ENCODE results near the gene UGT1A9. TPM values are rescaled to one million over a fixed set of nuclear protein-coding genes. Genes with fewer than 3 reads are reported as not detected.

UGT1A9 gene
- total RNA-seq, 1 experiment from 2014 or later = not detected

DNA sequence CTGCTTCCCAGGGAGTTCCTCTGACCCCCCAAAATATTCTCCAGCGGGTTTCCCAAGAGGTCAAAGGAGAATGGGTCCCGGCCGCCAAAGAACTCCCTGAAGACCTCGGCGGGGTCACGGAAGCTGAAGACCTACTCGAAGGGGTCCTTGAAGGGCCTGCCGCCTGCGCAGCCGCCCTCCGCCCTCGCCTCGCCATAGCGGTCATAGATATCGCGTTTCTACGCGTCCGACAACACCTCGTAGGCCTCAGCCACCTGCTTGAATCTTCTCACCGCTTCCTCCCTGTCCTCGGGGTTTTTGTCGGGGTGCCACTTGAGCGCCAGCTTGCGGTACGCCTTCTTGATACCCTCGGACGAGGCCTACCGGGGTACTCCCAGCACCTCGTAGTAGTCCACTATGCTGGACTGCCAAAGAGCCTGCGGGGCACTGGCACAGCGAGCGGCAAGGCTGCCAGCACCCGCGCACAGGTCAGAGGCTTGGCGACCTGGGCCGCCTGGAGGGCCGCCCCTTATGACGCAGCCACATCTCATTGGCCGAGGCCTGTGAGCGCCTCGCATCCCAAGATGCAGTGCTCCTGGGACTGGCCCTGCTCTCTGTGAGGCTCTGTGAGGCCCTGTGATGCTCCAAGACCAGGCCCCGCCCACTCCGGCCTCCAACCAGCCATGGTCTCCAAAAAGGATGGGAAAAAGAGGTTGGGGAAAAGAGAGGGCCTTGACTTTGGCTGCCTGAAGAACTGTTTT is 83.3 kb downstream of the UGT1A9 start:
- DNase-seq (ENCODE audit: extremely low read depth, low read depth) = no peak

DNA sequence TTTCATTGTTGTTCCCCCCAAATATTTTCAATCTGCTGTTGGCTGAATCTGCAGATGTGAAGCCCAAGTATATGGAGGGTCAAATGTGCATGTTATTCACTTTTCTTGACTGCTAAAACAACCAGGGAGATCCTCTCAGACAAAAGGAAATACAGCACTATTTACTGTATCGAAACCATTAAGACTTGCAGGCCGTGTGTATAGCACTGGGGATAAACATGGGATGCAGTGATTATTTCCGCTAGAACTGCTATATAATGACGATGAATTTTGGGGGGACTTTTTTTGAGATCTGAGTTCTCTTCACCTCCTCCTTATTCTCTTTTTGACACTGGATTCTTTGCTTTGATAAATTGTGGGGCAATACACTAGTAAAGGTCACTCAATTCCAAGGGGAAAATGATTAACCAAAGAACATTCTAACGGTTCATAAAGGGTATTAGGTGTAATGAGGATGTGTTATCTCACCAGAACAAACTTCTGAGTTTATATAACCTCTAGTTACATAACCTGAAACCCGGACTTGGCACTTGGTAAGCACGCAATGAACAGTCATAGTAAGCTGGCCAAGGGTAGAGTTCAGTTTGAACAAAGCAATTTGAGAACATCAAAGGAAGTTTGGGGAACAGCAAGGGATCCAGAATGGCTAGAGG is 84.9 kb downstream of the UGT1A9 start:
- no peak for DNase-seq (ENCODE audit: extremely low read depth, low read depth)

DNA sequence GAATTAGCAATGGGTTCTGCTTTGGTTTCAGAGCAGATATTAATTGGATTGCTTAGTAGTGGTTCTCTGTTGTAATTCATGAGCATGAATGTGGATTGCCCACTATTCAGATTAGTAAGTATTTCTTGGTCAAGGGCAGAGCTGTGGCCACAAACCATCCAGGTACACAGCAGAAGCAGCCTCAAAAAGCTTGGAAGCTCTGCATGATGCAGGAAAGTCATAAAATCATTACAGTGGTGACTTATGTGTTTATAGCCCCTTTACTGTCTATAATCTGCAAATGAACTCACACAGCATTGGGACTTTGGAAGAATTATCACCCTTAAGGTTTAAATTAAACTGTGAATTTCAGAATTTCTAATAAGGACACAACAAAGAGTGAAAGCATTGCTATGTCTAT is 86.4 kb downstream of the UGT1A9 start:
- DNase-seq (ENCODE audit: extremely low read depth, low read depth) = no peak

DNA sequence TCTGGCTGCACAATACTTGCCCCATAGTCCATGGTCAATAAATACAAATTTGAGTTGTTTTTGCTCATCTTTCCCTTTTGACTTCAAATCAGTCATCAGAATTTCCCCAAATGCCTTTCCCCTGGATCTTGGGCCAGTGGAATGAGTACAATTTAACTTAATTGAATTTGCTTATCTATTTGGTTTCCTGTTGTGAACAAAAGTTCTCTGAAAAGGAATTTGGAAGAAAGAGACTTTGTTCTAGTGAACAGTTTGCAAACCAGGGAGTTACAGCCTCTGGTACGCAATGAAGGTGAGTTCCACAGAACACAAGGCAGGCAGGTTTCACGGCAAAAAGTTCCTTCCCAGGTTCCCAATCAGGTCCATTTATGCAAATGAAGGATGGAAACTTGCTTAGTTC is 87.2 kb downstream of the UGT1A9 start:
- DNase-seq (ENCODE audit: extremely low read depth, low read depth) = no peak

DNA sequence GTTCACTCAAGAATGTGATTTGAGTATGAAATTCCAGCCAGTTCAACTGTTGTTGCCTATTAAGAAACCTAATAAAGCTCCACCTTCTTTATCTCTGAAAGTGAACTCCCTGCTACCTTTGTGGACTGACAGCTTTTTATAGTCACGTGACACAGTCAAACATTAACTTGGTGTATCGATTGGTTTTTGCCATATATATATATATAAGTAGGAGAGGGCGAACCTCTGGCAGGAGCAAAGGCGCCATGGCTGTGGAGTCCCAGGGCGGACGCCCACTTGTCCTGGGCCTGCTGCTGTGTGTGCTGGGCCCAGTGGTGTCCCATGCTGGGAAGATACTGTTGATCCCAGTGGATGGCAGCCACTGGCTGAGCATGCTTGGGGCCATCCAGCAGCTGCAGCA is 88.3 kb downstream of the UGT1A9 start, which contains the start of gene UGT1A1:
Gene UGT1A1, plus strand, starts transcription at position 228 of the 400 bp plus-strand sequence. Its CDS starts 18 bp downstream, at position 246.
- DNase-seq (ENCODE audit: extremely low read depth, low read depth) = no peak

DNA sequence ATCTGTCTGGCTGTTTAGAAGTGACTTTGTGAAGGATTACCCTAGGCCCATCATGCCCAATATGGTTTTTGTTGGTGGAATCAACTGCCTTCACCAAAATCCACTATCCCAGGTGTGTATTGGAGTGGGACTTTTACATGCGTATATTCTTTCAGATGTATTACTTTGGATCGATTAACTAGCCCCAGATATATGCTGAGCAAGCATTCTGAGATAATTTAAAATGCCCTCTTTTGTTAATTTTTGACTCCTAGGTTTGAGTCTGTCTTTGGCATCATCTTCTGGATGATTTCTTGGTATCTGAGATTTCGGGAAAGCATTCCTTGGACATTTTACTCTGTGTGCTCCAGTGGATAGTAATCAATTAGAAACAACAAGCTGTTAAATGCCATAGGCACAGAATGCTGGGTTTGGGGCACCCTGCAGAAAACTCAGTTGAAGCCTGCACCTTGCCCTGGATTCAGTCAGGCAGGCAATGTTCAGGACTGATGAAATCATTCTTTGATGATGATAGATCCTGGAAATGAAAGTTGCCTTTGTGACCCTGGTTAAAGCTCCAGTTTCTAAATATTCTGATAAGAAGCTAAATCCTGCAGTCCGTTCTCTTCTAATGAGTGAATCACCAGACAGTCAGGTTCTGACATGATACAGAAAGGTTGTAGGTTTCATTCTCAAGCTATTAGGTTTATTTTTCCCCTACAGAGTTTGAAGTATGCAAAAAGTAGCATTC is 89.5 kb downstream of the UGT1A9 start:
- DNase-seq (ENCODE audit: extremely low read depth, low read depth) = no peak

DNA sequence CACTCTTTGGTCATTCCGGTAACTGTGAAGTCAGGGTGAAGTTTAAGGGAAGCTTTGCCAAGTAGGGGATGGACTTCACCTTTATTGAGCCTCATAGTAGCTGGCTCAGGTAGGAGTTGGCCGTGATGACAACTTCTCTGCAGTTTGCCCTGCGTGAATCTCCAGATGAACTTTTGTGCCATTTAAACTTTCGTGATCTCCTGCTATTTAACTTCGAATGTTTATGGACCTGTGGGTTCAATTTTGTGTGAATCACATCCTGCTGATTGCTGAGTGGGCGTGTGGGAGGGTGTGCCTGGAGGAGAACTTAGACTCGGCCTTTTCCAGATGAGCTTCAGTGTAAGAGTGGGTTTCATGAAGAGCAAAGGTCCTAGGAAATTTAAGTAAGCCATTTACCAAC is 92.6 kb downstream of the UGT1A9 start:
- no peak for DNase-seq (ENCODE audit: extremely low read depth, low read depth)

DNA sequence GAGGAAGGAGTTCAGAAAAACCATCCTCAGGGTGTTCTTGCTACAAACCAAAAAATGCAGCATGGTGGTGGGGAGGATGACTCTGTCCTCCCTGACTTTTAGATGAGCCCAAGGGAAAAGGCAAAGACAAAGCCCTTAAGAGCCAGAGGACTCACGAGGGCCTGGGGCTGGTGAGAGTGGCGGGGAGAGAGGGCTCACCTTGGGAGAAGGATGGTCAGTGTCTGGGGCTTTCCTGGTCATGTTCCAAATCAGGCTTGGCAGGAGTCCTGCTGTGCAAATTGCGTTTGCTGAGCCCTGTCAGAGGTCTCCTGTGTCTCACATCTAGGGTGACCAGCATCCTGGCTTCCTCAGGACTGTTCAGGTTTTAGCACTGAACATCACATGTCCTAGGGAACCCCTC is 93.1 kb downstream of the UGT1A9 start:
- no peak for DNase-seq (ENCODE audit: extremely low read depth, low read depth)

DNA sequence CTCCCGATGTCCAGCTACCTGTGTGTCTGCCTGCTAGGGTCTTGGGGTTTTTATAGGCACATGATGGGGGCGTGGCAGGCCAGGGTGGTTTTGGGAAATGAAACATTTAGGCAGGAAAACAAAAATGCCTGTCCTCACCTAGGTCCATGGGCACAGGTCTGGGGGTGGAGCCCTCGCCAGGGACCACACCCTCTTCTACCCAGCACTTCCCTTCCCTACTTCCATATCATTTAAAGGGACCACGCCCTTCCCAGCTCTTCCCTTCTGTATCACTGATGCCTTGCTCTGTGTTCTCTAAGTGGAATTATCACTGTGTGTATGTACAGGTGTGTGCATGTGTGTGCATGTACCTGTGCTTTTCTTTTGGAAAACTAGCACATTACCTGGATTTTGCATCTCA is 94.7 kb downstream of the UGT1A9 start:
- DNase-seq (ENCODE audit: extremely low read depth, low read depth) = no peak

DNA sequence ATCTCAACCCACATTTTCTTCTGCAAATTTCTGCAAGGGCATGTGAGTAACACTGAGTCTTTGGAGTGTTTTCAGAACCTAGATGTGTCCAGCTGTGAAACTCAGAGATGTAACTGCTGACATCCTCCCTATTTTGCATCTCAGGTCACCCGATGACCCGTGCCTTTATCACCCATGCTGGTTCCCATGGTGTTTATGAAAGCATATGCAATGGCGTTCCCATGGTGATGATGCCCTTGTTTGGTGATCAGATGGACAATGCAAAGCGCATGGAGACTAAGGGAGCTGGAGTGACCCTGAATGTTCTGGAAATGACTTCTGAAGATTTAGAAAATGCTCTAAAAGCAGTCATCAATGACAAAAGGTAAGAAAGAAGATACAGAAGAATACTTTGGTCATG is 96.4 kb downstream of the UGT1A9 start:
- DNase-seq (ENCODE audit: extremely low read depth, low read depth) = no peak

DNA sequence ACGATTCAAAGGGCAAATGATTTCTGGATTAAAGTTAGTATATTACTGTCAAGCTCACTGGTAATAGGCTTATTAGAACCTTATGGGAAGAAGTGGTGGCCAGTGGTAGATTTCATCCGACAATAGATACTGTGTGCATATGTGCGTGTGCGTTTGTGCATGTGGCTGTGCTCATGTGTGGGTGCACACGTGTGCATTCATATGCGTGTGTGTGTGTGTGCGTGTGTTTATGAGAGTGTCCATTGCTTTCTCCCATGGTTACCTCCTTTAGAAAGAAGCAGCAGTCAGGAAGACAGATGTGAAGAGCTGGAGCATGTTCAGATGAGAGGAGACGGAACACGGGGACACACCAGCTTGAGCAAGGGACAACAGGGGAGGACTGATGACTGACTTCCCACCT is 97.6 kb downstream of the UGT1A9 start:
- no peak for DNase-seq (ENCODE audit: extremely low read depth, low read depth)

DNA sequence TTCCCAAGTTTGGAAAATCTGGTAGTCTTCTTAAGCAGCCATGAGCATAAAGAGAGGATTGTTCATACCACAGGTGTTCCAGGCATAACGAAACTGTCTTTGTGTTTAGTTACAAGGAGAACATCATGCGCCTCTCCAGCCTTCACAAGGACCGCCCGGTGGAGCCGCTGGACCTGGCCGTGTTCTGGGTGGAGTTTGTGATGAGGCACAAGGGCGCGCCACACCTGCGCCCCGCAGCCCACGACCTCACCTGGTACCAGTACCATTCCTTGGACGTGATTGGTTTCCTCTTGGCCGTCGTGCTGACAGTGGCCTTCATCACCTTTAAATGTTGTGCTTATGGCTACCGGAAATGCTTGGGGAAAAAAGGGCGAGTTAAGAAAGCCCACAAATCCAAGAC is 100.5 kb downstream of the UGT1A9 start:
- DNase-seq (ENCODE audit: extremely low read depth, low read depth) = no peak

DNA sequence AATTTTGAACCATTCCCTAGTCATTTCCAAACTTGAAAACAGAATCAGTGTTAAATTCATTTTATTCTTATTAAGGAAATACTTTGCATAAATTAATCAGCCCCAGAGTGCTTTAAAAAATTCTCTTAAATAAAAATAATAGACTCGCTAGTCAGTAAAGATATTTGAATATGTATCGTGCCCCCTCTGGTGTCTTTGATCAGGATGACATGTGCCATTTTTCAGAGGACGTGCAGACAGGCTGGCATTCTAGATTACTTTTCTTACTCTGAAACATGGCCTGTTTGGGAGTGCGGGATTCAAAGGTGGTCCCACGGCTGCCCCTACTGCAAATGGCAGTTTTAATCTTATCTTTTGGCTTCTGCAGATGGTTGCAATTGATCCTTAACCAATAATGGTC is 100.9 kb downstream of the UGT1A9 start:
- DNase-seq (ENCODE audit: extremely low read depth, low read depth) = peak; percentile 30

DNA sequence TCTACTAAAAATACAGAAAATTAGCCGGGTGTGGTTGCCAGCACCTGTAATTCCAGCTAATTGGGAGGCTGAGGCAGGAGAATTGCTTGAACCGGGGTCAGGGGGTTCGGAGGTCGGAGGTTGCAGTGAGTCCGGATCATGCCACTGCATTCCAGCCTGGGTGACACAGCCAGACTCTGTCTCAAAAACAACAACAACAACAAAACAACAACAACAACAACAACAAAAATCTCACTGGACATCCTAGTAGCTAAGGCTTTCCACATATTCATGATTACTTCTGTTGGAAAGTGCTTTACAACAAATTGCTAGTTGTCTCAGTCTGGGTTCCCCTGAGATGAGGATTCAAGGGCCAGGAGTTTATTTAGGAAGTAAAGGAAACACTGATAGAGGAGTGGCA is 102.2 kb downstream of the UGT1A9 start:
- DNase-seq (ENCODE audit: extremely low read depth, low read depth) = no peak

DNA sequence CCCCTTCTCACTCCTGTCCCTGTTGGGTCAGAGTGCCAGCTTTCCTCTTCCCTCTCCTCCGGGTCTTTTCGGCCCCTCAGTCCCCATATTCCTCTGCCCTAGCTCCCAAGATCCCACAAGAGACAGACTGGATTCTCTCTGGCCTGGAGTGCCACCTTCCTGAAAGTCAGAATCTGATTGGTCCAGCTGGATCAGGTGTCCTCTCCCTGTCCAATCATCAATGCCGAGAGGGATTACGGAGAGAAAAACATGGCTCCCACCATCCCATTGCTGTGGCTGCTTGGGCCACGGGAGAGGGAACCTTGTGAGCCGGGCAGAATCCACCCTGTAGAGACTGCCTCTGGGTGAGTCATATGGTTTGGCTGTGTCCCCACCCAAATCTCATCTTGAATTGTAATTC is 103.7 kb downstream of the UGT1A9 start:
- no peak for DNase-seq (ENCODE audit: extremely low read depth, low read depth)

DNA sequence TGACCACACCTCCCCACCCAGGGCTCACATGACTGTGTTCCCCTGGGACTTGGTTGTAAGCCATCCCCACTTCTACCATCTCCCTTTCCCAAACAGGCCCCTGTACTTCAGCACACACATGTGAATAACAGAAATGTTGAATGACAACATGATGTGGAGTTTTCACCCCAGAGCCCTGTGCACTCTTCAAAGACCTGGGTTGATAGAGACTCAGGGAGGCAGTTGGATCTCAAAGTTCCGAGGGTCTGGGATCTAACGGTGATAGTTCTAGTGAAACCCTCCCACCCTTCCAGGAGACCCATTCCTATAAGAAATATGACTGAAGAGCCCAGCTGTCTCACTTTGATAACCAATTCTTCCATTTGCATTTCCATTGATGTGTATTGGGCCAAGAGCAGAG is 106.3 kb downstream of the UGT1A9 start, which contains the start of gene MROH2A:
Gene MROH2A, plus strand, starts transcription at position 301 of the 400 bp plus-strand sequence. CDS start 1,029 bp downstream, outside the sequence.
- DNase-seq (ENCODE audit: extremely low read depth, low read depth) = no peak

DNA sequence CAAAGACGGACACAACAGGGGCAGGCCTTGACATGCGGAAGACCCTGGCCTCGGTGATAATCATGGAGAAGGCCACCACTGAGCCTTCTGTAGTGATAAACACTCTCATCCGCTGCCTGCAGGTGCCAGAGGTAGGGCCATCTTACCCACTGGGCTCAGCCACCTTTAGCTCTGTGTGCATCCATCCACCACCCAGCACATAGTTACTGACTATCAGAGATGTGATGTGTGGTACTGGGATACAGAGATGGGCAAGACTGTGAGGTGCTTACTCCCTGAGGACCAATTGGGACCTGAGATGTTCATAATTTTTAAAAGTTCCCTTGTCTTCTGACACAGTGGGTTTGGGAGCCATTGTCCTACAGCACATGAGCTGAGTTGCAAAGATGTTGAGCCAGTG is 108.0 kb downstream of the UGT1A9 start:
- no peak for DNase-seq (ENCODE audit: extremely low read depth, low read depth)

DNA sequence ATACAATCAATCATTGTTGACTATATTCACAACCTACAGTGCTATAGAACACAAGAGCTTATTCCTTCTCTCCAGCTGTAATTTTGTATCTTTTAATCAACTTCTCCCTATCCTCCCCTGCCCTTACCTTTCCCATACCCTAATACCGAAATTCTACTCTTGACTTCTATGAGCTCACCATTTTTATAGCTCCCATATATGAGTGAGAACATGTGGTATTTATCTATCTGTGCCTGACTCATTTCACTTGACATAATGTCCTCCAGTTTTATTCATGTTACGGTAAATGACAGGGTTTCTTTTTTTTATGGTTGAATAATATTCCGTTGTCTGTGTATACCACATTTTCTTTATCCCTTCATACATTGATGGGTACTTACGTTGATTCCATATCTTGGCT is 109.1 kb downstream of the UGT1A9 start:
- no peak for DNase-seq (ENCODE audit: extremely low read depth, low read depth)

DNA sequence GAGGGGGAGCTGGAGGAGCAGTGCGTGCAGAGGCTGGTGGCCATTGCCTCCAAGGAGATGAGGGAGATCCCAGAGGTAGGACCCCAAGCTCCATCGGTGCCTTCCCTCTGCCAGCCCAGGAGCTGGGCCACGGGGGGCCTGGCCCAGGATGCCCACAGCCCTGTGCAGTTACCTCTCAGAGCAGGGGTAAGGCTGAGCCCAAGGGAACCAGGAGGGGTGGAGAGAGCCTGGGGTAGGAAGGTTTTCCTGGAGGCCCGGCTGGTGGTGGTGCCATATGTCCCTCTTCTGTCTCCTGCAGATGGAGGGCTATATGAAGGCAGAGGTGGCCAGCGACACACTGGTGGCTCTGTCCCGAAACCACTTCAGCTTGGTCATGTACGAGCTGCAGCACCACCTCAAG is 117.9 kb downstream of the UGT1A9 start:
- no peak for DNase-seq (ENCODE audit: extremely low read depth, low read depth)

DNA sequence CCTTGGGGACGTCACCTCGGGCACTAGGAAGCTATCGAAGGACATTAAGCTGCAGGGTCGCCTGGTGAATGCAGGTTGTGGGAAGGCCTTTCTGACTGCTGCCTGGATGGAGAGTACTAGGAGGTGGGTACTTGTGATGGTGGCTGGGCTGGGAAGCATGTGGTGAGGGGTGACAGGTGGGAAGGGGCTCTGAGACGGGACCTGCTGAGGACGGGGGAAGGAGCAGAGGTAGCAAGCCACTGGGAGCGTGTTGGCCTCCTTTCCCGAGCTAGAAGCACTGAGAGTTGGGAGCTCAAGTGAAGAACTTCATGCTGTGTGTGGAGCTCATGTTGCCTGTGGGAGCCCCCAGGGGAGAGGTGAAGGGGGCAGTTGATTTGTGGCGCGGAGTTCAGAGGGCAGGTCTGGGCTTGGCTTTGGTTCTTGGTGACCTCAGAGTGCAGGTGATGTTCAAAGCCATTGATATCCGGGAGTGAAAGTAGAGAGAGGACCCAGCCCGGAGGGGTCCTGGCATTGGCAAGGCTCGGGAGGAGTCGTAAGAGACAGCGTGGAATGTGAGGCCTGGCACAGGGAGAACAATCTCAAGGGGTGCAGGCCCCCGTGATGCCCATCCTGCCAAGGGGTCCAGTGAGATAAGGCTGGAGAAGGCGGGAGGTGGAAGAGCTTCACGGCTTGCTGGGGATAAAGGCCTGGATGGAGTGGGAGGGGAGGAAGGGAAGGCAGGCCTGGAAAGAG is 119.6 kb downstream of the UGT1A9 start:
- no peak for DNase-seq (ENCODE audit: extremely low read depth, low read depth)

DNA sequence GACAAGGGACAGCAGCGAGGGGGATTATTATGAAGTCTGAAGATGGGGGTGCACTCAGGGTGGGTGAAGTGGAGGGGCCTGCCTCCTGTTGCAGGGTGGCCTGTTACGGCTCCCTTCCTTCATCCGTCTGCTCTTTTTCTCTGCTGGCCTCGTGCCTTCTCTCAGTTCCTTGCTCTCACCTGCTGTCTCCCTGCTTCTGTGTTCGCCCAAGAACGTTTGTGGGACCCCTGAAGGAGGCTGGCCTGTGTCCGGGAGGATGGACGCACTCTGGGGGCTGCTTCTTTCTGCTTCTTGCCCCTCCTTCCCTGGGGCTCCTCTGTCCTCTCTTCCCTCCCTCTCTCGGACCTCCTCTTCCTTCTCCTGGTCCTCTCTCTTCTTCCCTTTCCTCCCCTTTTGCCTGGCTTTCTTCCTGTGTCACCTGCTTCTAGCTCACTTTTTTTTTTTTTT is 120.2 kb downstream of the UGT1A9 start:
- no peak for DNase-seq (ENCODE audit: extremely low read depth, low read depth)

Data from NCI-H460 (cell line).